Suprapubic skin (tissue), 4 donors: ENCODE data around the gene REV3L. TPM values are rescaled to one million over a fixed set of nuclear protein-coding genes. Genes with fewer than 3 reads are reported as not detected.

Source experiments
- DNase-seq, 2 donors: peaks; one replicate each; pipeline ENCODE4 v3.0.0-alpha.2; 2019; ENCODE audit warnings: low spot score in 2 of 2
- H3K27ac ChIP-seq: fragments of 200-600 bp; sonication (generic); one replicate; pipeline ENCODE4 v1.5.1; 2019
- H3K27me3 ChIP-seq: fragments of 200-600 bp; sonication (generic); one replicate; pipeline ENCODE4 v1.5.1; 2019
- H3K36me3 ChIP-seq: fragments of 200-600 bp; sonication (generic); one replicate; pipeline ENCODE4 v1.5.1; 2019
- H3K4me1 ChIP-seq: fragments of 200-600 bp; sonication (generic); one replicate; pipeline ENCODE4 v1.5.1; 2019
- H3K4me3 ChIP-seq: fragments of 200-600 bp; sonication (generic); one replicate; pipeline ENCODE4 v1.5.1; 2019; ENCODE audit warnings: mild to moderate bottlenecking
- H3K9me3 ChIP-seq: fragments of 200-600 bp; sonication (generic); one replicate; pipeline ENCODE4 v1.5.1; 2019
- EP300 ChIP-seq: sonication (generic); formaldehyde crosslinking; IDR thresholded peaks from one replicate; pipeline ENCODE4 v1.6.1; 2017; ENCODE audit warnings: antibody characterized with exemption
- POLR2A ChIP-seq, 2 donors: fragments of 450-650 bp; IDR thresholded peaks; one replicate each; pipeline ENCODE4 v1.6.1; 2017; ENCODE audit warnings: antibody characterized with exemption in 2 of 2, mild to moderate bottlenecking in 2 of 2, moderate library complexity in 2 of 2
- POLR2AphosphoS5 ChIP-seq, 3 donors: sonication (generic); formaldehyde crosslinking; IDR thresholded peaks; one replicate each; pipeline ENCODE4 v1.6.1; 2017; ENCODE audit warnings: antibody characterized with exemption in 3 of 3
- WGBS: methylation state at CpG from one replicate; pipeline ENCODE4 v1.1.5; 2018; 5-methylcytosine and 5-hydroxymethylcytosine counted together
- total RNA-seq, 4 donors: library from RNA; depleted of rRNA; stranded (reverse); fragments of >200 nt; gene quantifications; one replicate each; pipeline ENCODE4 v1.1.0, GENCODE V29; 2016
- TF ChIP-seq, protein P1 (sequence below), 2 donors: fragments of 200-600 bp in 1 of 2; fragments of 450-650 bp in 1 of 2; sonication (generic) in 1 of 2; IDR thresholded peaks; one replicate each; pipeline ENCODE4 v1.5.1; 2016 to 2019; ENCODE audit warnings: antibody characterized with exemption in 2 of 2, mild to moderate bottlenecking in 1 of 2, moderate library complexity in 1 of 2

The REV3L gene
- total RNA-seq, 4 donors from 2014 or later, result 15.7 to 47.5 (median 21.5) TPM

DNA sequence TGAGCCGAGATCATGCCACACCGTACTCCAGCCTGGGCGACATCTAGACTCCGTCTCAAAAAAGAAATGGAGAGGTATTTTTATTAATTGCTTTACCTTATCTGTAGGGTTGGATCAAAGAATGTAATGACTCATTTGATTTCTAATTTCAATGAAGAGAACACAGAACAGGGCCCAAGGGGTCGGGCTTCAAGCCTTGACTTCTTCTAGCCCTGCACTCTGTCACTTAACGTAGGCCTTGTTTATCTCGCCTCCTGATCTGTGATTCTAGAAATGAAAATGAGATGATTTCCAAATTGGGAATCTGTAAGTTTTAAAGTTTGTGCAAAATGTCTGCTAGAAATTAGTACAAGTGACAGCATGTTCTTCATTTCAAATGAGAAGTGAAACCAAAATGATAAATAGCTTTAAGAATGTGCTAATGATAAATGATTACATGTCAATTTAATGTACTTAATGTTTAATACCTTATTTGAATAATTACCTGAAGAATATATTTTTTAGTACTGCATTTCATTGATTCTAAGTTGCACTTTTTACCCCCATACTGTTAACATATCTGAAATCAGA lies 215.2 kb downstream of the REV3L start:
- Histone ChIP-seq H3K4me1 (peaks cover 11% of the 10 kb centered on the region), H3K4me3 (no peak overlapping the region), H3K9me3 (no peaks in the 10 kb centered on the region), H3K36me3 (peaks cover 25% of the 10 kb centered on the region), H3K27ac (no peak overlapping the region), H3K27me3 (no peaks in the 10 kb centered on the region)
- no peak for DNase-seq
- WGBS, result 62% methylated on average over 7 of the region's 7 CpGs
- TF ChIP-seq POLR2A (IDR thresholded peaks at IDR 0.05) (no peak), EP300 (no peak), POLR2AphosphoS5 (IDR thresholded peaks at IDR 0.05) (no peak)
- TF ChIP-seq, protein P1, sequence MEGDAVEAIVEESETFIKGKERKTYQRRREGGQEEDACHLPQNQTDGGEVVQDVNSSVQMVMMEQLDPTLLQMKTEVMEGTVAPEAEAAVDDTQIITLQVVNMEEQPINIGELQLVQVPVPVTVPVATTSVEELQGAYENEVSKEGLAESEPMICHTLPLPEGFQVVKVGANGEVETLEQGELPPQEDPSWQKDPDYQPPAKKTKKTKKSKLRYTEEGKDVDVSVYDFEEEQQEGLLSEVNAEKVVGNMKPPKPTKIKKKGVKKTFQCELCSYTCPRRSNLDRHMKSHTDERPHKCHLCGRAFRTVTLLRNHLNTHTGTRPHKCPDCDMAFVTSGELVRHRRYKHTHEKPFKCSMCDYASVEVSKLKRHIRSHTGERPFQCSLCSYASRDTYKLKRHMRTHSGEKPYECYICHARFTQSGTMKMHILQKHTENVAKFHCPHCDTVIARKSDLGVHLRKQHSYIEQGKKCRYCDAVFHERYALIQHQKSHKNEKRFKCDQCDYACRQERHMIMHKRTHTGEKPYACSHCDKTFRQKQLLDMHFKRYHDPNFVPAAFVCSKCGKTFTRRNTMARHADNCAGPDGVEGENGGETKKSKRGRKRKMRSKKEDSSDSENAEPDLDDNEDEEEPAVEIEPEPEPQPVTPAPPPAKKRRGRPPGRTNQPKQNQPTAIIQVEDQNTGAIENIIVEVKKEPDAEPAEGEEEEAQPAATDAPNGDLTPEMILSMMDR (IDR thresholded peaks at IDR 0.05), result no peak

GRCh38 chr6:111266276-111266675 lies 216.7 kb downstream of the REV3L start:
- WGBS, result 84% methylated on average over 2 of the region's 2 CpGs
- peaks cover 21% of the 10 kb centered on the region for H3K36me3 ChIP-seq

DNA sequence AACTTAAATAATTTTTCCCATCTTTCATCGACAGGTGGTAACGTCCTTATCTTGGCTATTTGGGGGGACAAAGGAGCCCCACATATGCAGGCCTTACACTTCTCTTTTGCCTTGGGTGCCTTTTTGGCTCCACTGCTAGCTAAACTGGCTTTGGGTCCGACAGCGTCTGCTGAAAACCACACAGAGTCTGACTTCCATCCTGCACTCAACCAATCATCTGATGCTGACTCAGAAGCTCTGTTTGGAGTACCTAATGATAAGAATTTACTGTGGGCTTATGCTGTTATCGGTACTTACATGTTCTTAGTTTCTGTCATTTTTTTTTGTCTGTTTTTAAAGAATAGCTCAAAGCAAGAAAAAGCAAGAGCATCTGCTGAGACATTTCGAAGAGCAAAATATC lies 217.2 kb downstream of the REV3L start:
- Histone ChIP-seq H3K4me3 (no peak overlapping the region), H3K36me3 (peaks cover 21% of the 10 kb centered on the region), H3K27ac (no peak overlapping the region), H3K4me1 (peaks cover 11% of the 10 kb centered on the region), H3K27me3 (no peaks in the 10 kb centered on the region), H3K9me3 (no peaks in the 10 kb centered on the region)
- TF ChIP-seq, protein P1 (IDR thresholded peaks at IDR 0.05), result no peak
- TF ChIP-seq POLR2AphosphoS5 (IDR thresholded peaks at IDR 0.05) (no peak), EP300 (no peak), POLR2A (IDR thresholded peaks at IDR 0.05) (no peak)
- no peak for DNase-seq
- WGBS, result 88% methylated on average over 6 of the region's 6 CpGs

More at GRCh38 chr6:111266276-111266675, 216.7 kb downstream of the REV3L start:
- Histone ChIP-seq H3K4me3 (no peak overlapping the region), H3K27ac (no peak overlapping the region), H3K4me1 (peaks cover 11% of the 10 kb centered on the region), H3K9me3 (no peaks in the 10 kb centered on the region), H3K27me3 (no peaks in the 10 kb centered on the region)
- DNase-seq, result no peak
- TF ChIP-seq, protein P1 (IDR thresholded peaks at IDR 0.05), result no peak
- no peak for TF ChIP-seq POLR2AphosphoS5 (IDR thresholded peaks at IDR 0.05)
- no peak for TF ChIP-seq POLR2A (IDR thresholded peaks at IDR 0.05)
- no peak for TF ChIP-seq EP300

DNA sequence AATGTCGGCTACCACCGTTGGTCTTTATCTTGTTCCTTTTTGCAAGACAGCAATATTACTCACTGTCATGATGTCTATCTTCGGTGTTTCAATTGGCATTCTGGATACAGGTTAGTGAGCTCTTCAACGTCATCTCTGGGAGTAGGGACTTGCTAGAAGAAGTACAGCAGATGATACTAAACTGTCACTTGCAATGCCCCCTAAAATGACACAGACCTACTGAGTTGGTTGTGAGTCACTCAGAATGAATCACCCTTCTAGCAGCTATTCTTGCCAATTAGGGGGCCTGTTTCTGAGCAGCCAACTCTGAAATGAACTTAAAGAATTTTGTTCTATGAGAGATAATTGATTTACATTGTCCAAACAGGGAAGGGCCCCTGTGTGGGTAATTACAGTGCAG lies 219.2 kb downstream of the REV3L start:
- TF ChIP-seq POLR2AphosphoS5 (IDR thresholded peaks at IDR 0.05), result no peak
- H3K4me1 ChIP-seq, result peaks cover 25% of the 10 kb centered on the region
- 86% methylated on average over 4 of the region's 4 CpGs for WGBS
- H3K9me3 ChIP-seq, result no peaks in the 10 kb centered on the region
- no peak overlapping the region for H3K27ac ChIP-seq
- H3K4me3 ChIP-seq, result no peak overlapping the region
- DNase-seq, result no peak
- no peaks in the 10 kb centered on the region for H3K27me3 ChIP-seq
- H3K36me3 ChIP-seq, result peaks cover 11% of the 10 kb centered on the region

- peak overlapping the region; percentile 10 for H3K27ac ChIP-seq
- 62% methylated on average over 12 of the region's 12 CpGs for WGBS
- H3K9me3 ChIP-seq, result no peaks in the 10 kb centered on the region
- TF ChIP-seq POLR2A (IDR thresholded peaks at IDR 0.05) (no peak), POLR2AphosphoS5 (IDR thresholded peaks at IDR 0.05) (no peak), EP300 (no peak)
- TF ChIP-seq, protein P1 (IDR thresholded peaks at IDR 0.05), result no peak
- H3K4me3 ChIP-seq, result no peak overlapping the region
- H3K36me3 ChIP-seq, result peaks cover 5% of the 10 kb centered on the region
- peaks cover 18% of the 10 kb centered on the region for H3K4me1 ChIP-seq
- DNase-seq, result no peak
- H3K27me3 ChIP-seq, result no peaks in the 10 kb centered on the region
Observed at GRCh38 chr6:111260570-111261298, 222.3 kb downstream of the REV3L start.
